Left lung (tissue), 10 donors: Measurements from ENCODE around the gene CSK. TPM values are rescaled to one million over a fixed set of nuclear protein-coding genes. Genes with fewer than 3 reads are reported as not detected.

ENCODE experiments used
- ATAC-seq: fragments of 200-7000 bp; cut with Tn5 transposase; one replicate; pipeline ENCODE4 v1.9.1; 2020; ENCODE audit warnings: moderate library complexity
- DNase-seq, 4 donors: peaks; one replicate each; pipeline ENCODE4 v3.0.0-alpha.2; 2013 to 2020
- H3K27ac ChIP-seq, 2 donors: fragments of 200-600 bp; sonication (generic) in 1 of 2; one replicate each; pipeline versions ENCODE4 v1.5.0 to v1.8.0; 2020 to 2021
- H3K27me3 ChIP-seq, 2 donors: fragments of 200-600 bp; sonication (generic) in 1 of 2; one replicate each; pipeline versions ENCODE4 v1.5.0 to v1.8.0; 2020 to 2021
- H3K36me3 ChIP-seq, 2 donors: fragments of 200-600 bp; sonication (generic) in 1 of 2; one replicate each; pipeline versions ENCODE4 v1.5.0 to v1.8.0; 2020 to 2021
- H3K4me1 ChIP-seq, 2 donors: fragments of 200-600 bp; one replicate each; pipeline ENCODE4 v1.8.0; 2021
- H3K4me3 ChIP-seq, 2 donors: fragments of 200-600 bp; sonication (generic) in 1 of 2; one replicate each; pipeline versions ENCODE4 v1.5.0 to v1.8.0; 2020 to 2021; ENCODE audit warnings: mild to moderate bottlenecking in 1 of 2
- H3K9me3 ChIP-seq, 2 donors: fragments of 200-600 bp; sonication (generic) in 1 of 2; one replicate each; pipeline versions ENCODE4 v1.5.0 to v1.8.0; 2020 to 2021
- CTCF ChIP-seq, 2 donors: fragments of 200-600 bp; sonication (generic) in 1 of 2; IDR thresholded peaks; one replicate each; pipeline versions ENCODE4 v1.5.0 to v1.8.0; 2021; ENCODE audit warnings: antibody characterized with exemption in 2 of 2
- intact Hi-C, 2 donors: fragments of 100-400 bp; cut with DNase I; formaldehyde crosslinking; loops; one replicate each; pipeline versions ENCODE4 v1.11.2 to v1.14.2; 2022
- microRNA-seq, 2 donors: library from miRNA; unstranded; fragments of <30 nt; microRNA quantifications; one replicate each; pipeline ENCODE4, GENCODE V29; 2019
- polyA plus RNA-seq, 6 donors: library from polyadenylated mRNA; unstranded; fragments of 120-200 nt; gene quantifications; one replicate each; pipeline ENCODE4 v1.2.1, GENCODE V29; 2013; ENCODE audit not compliant: insufficient read length in 6 of 6
- total RNA-seq, 2 donors: library from RNA; stranded (reverse); fragmentation: NEBNext Ultra II Directional; extraction: Animal tissue kit (Norgen Biotek cat#: 25700); gene quantifications; one replicate each; pipeline ENCODE4 v1.2.1, GENCODE V29; 2021
- donor health status: DM: no; HTN: yes; CAD: no.
- donor health status: DM: no; HTN: no; CAD: no.

CSK gene
- total and polyA plus RNA-seq, 8 donors: 41.5 to 101 (median 49.7) TPM

DNA sequence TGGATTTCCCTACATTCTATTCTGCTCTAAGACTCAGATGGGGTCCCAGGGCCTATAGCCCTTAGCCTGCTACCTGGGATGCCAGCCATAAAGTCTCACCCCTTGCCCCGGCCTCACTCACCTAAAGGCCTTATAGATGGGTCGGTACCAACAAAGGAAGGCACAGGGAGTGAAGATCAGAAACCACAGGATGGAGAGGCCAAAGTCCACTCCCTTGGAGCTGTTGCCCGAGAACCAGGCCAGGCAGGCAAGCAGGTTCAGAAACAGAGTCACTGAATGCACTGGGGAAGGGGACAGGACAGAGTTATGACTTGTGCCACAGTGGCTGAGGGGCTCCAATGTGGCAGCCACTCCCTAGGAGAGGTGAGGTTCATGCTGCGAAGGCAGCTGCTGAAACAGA, 68.5 kb downstream of the CSK start:
- no peak for TF ChIP-seq CTCF (IDR thresholded peaks at IDR 0.05)
- Histone ChIP-seq H3K27ac (no peak overlapping the region), H3K27me3 (no peaks in the 10 kb centered on the region), H3K4me3 (no peak overlapping the region), H3K9me3 (no peaks in the 10 kb centered on the region), H3K4me1 (no peaks in the 10 kb centered on the region), H3K36me3 (peaks cover 0 to 94% of the 10 kb centered on the region in 2 donors)
- DNase-seq: no peak
- ATAC-seq: no peak
- intact Hi-C loops: no loop called here

DNA sequence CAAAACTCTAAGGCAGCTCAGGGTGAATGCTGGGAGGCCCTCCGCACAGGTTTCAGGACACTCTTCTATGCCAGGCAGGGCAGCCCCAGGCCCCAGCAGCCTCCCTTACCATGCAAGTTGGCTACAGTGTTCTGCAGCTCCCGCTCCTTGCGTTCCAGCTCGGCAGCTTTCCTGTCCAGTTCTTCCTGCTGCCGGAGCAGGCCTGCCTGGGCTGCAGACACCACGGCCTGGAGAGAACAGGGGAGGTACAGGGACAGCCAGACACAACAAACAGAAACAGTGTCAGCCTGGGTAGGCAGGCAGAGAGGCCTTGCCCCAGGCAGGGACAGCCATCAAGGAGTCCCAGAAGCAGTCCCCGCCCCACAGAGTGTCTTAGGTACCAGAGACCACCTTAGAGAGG, 70.1 kb downstream of the CSK start:
- intact Hi-C loops: no loop called here
- H3K36me3 ChIP-seq: peaks cover 0 to 79% of the 10 kb centered on the region in 2 donors

More for the DNA sequence above, 70.1 kb downstream of the CSK start:
- no peak overlapping the region for H3K27ac ChIP-seq
- H3K4me1 ChIP-seq: peaks cover 0 to 6% of the 10 kb centered on the region in 2 donors
- no peaks in the 10 kb centered on the region for H3K27me3 ChIP-seq
- H3K9me3 ChIP-seq: no peaks in the 10 kb centered on the region
- ATAC-seq: no peak
- no peak for TF ChIP-seq CTCF (IDR thresholded peaks at IDR 0.05)
- DNase-seq: no peak
- H3K4me3 ChIP-seq: no peak overlapping the region

Small RNAs within 50 kb of the gene (microRNA-seq; reads per million reads assigned to microRNA genes)
- gene MIR4513: 0 reads per million in 2 donors
- gene MIR6882: 1.8 to 1.9 reads per million in 2 donors

Other genes with a start within 250 kb of the CSK start
- gene ARID3B, start 240.9 kb upstream of the CSK start, total RNA-seq: 10 to 100 TPM in 1 of 2 donors, 1 to 10 TPM in 1; 5.8 to 12.1 TPM
- 10 to 100 TPM in 5 of 6 donors, 1 to 10 TPM in 1; 9.3 to 11.4 (median 11.1) TPM for gene ARID3B, start 240.9 kb upstream of the CSK start, polyA plus RNA-seq
- gene CLK3, start 166.2 kb upstream of the CSK start, total RNA-seq: 10 to 100 TPM; 58.0 to 70.0 TPM
- gene CLK3, start 166.2 kb upstream of the CSK start, polyA plus RNA-seq: 10 to 100 TPM; 69.1 to 91.0 (median 81.8) TPM
- gene EDC3, start 86.1 kb upstream of the CSK start, total RNA-seq: 10 to 100 TPM; 27.9 to 28.0 TPM
- gene EDC3, start 86.1 kb upstream of the CSK start, polyA plus RNA-seq: 10 to 100 TPM; 34.9 to 43.6 (median 37.4) TPM
- gene CYP1A1, start 56.6 kb upstream of the CSK start, total RNA-seq: not detected
- gene CYP1A1, start 56.6 kb upstream of the CSK start, polyA plus RNA-seq: 1 to 10 TPM in 2 of 6 donors, under 1 TPM in 4; 0.31 to 1.4 (median 0.86) TPM
- under 1 TPM in 1 of 2 donors, not detected in 1; 0.15 TPM for gene CYP1A2, start 33.2 kb upstream of the CSK start, total RNA-seq
- gene CYP1A2, start 33.2 kb upstream of the CSK start, polyA plus RNA-seq: under 1 TPM; 0.21 to 0.58 (median 0.35) TPM
- under 1 TPM in 1 of 2 donors, not detected in 1; 0.39 TPM for gene LMAN1L, start 30.8 kb downstream of the CSK start, total RNA-seq
- gene LMAN1L, start 30.8 kb downstream of the CSK start, polyA plus RNA-seq: under 1 TPM in 2 of 6 donors, not detected in 4; 0.08 to 0.32 TPM
- gene CPLX3, start 44.5 kb downstream of the CSK start, total RNA-seq: not detected
- gene CPLX3, start 44.5 kb downstream of the CSK start, polyA plus RNA-seq: under 1 TPM in 1 of 6 donors, not detected in 5; 0.14 TPM
- 10 to 100 TPM; 37.4 to 45.1 TPM for gene ULK3, start 61.1 kb downstream of the CSK start, total RNA-seq
- gene ULK3, start 61.1 kb downstream of the CSK start, polyA plus RNA-seq: 10 to 100 TPM; 27.3 to 44.8 (median 34.9) TPM
- gene SCAMP2, start 91.3 kb downstream of the CSK start, total RNA-seq: 100 to 1,000 TPM; 131 to 138 TPM
- 10 to 100 TPM; 42.8 to 56.2 (median 44.8) TPM for gene SCAMP2, start 91.3 kb downstream of the CSK start, polyA plus RNA-seq
- 10 to 100 TPM; 27.8 to 30.7 TPM for gene MPI, start 108.0 kb downstream of the CSK start, total RNA-seq
- 10 to 100 TPM; 60.3 to 69.8 (median 61.1) TPM for gene MPI, start 108.0 kb downstream of the CSK start, polyA plus RNA-seq
- gene FAM219B, start 124.8 kb downstream of the CSK start, total RNA-seq: 10 to 100 TPM; 66.0 to 84.7 TPM
- gene FAM219B, start 124.8 kb downstream of the CSK start, polyA plus RNA-seq: 10 to 100 TPM; 59.2 to 63.2 (median 60.3) TPM
- 100 to 1,000 TPM; 170 TPM for gene COX5A, start 156.0 kb downstream of the CSK start, total RNA-seq
- gene COX5A, start 156.0 kb downstream of the CSK start, polyA plus RNA-seq: 100 to 1,000 TPM; 112 to 131 (median 127) TPM
- gene RPP25, start 174.7 kb downstream of the CSK start, total RNA-seq: 10 to 100 TPM; 13.8 to 14.1 TPM
- gene RPP25, start 174.7 kb downstream of the CSK start, polyA plus RNA-seq: 1 to 10 TPM; 4.0 to 9.5 (median 6.0) TPM
- 10 to 100 TPM in 1 of 2 donors, 1 to 10 TPM in 1; 1.9 to 20.1 TPM for gene SCAMP5, start 213.5 kb downstream of the CSK start, total RNA-seq
- gene SCAMP5, start 213.5 kb downstream of the CSK start, polyA plus RNA-seq: 10 to 100 TPM; 12.7 to 31.3 (median 13.8) TPM
- gene PPCDC, start 241.5 kb downstream of the CSK start, total RNA-seq: 10 to 100 TPM; 13.2 to 14.1 TPM
- gene PPCDC, start 241.5 kb downstream of the CSK start, polyA plus RNA-seq: 10 to 100 TPM in 4 of 6 donors, 1 to 10 TPM in 2; 9.4 to 19.0 (median 11.6) TPM